Activated CD8-positive, alpha-beta T cell treated with anti-CD3 and anti-CD28 coated beads for 36 hours (primary cell): ENCODE measurements around the gene FAM187B. TPM values are rescaled to one million over a fixed set of nuclear protein-coding genes. Genes with fewer than 3 reads are reported as not detected.

Experiments
- ATAC-seq: fragments of 200-7000 bp; cut with Tn5 transposase; one replicate; pipeline ENCODE4 v1.10.0; 2021; ENCODE audit warnings: mild to moderate bottlenecking, moderate library complexity
- CTCF ChIA-PET: fragments of 350-600 bp; sonication (Branson Sonifier 250); formaldehyde crosslinking; loops from one replicate; lab custom pipeline; 2021; ENCODE audit warnings: antibody characterized with exemption; lab: Charles Lee
- POLR2A ChIA-PET: fragments of 350-600 bp; sonication (Branson Sonifier 250); formaldehyde crosslinking; loops from one replicate; lab custom pipeline; 2021; ENCODE audit warnings: antibody characterized with exemption; lab: Charles Lee
- DNase-seq: peaks from one replicate; pipeline ENCODE4 v3.0.0-alpha.2; 2020
- H3K27ac Mint-ChIP-seq: one replicate; pipeline ENCODE4 v1.8.0; 2021; ENCODE audit warnings: mild to moderate bottlenecking, mixed read lengths
- H3K27me3 Mint-ChIP-seq: one replicate; pipeline ENCODE4 v1.8.0; 2021; ENCODE audit warnings: mixed read lengths
- H3K36me3 Mint-ChIP-seq: one replicate; pipeline ENCODE4 v1.8.0; 2021; ENCODE audit warnings: low read depth, mixed read lengths
- H3K4me1 Mint-ChIP-seq: one replicate; pipeline ENCODE4 v1.8.0; 2021; ENCODE audit warnings: low read depth, mixed read lengths
- H3K4me3 Mint-ChIP-seq: one replicate; pipeline ENCODE4 v1.8.0; 2021; ENCODE audit warnings: mild to moderate bottlenecking, moderate library complexity, mixed read lengths
- H3K9me3 Mint-ChIP-seq: one replicate; pipeline ENCODE4 v1.8.0; 2021; ENCODE audit warnings: mixed read lengths
- intact Hi-C: fragments of 100-400 bp; cut with micrococcal nuclease; formaldehyde crosslinking; loops from one replicate; pipeline ENCODE4 v1.10.0; 2022
- total RNA-seq, 2 experiments: library from RNA; stranded (reverse); gene quantifications; one replicate each; pipeline ENCODE4 v1.2.3, GENCODE V29; 2021
- TF ChIP-seq, protein P1 (sequence below): fragments of 200-600 bp; IDR thresholded peaks from one replicate; pipeline ENCODE4 v1.8.0; 2022; ENCODE audit warnings: antibody characterized with exemption, mild to moderate bottlenecking

Gene FAM187B
- total RNA-seq, 2 experiments from 2014 or later: not detected

DNA sequence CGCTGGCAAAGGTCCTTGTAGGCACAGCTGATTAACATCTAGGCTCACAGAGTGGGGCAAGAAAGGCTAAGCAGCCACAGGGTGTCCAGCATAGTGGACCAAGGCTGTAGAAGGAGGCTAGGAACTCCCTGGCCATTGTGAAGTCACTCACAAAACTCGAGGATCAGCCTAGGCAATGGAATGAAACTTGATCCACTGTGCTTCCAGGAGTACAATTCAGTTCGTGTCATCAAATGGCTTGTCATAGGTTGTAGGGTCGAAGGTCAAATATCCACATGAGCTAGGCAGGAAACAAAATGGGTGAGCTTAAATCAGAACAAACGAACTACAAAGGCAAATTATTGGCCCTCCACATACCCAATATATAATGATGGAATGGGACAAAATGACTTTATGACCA lies 4.4 kb upstream of the FAM187B start:
- Mint-ChIP-seq H3K27ac (no peak overlapping the region), H3K9me3 (no peaks in the 10 kb centered on the region), H3K27me3 (no peaks in the 10 kb centered on the region), H3K4me1 (peaks cover 10% of the 10 kb centered on the region), H3K36me3 (no peaks in the 10 kb centered on the region), H3K4me3 (no peak overlapping the region)
- DNase-seq (no peak), ATAC-seq (no peak)
- TF ChIP-seq, protein P1, sequence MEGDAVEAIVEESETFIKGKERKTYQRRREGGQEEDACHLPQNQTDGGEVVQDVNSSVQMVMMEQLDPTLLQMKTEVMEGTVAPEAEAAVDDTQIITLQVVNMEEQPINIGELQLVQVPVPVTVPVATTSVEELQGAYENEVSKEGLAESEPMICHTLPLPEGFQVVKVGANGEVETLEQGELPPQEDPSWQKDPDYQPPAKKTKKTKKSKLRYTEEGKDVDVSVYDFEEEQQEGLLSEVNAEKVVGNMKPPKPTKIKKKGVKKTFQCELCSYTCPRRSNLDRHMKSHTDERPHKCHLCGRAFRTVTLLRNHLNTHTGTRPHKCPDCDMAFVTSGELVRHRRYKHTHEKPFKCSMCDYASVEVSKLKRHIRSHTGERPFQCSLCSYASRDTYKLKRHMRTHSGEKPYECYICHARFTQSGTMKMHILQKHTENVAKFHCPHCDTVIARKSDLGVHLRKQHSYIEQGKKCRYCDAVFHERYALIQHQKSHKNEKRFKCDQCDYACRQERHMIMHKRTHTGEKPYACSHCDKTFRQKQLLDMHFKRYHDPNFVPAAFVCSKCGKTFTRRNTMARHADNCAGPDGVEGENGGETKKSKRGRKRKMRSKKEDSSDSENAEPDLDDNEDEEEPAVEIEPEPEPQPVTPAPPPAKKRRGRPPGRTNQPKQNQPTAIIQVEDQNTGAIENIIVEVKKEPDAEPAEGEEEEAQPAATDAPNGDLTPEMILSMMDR: no peak
- CTCF ChIA-PET: interaction anchor here (1.3 kb wide), 1 partner anchor 189 kb away, joined by 3 read pairs; no protein-coding TSS in a partner anchor
- intact Hi-C loops: no loop called here
- POLR2A ChIA-PET: no interaction called here

DNA sequence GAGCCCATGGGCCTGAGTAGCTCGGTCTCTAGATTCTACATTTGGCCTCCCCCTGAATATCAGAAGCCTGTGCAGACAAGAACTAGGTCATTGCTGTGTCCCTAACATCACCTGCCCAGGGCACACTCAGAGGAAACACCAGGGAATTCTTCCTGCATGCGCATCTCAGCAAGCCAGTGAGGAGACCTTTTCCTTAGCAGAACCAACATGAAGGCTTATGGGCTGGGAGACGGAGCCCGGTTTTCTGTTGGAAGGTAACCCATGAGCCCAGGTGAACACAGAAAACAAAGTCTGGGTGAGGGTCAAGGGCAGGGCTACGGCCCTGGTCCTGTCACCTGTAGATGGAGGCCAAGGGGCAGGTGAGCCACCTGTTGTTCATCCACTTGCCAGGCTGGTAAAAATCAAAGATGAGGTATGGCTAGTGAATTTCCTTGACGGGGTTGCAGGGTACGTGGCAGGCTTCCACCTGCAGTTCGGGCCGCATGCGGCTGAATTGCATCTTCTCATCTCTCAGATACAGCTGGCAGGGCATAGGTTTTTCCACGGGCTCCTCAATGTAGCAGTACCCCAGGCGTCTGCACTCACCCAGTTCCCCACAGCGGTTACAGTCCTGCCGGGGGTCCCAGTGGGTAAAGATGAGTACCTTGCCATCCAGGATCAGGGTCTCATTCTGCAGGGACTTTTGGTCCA lies 3.6 kb upstream of the FAM187B start:
- Mint-ChIP-seq H3K36me3 (no peaks in the 10 kb centered on the region), H3K27ac (no peak overlapping the region), H3K27me3 (no peaks in the 10 kb centered on the region), H3K4me1 (peaks cover 10% of the 10 kb centered on the region), H3K4me3 (no peak overlapping the region), H3K9me3 (no peaks in the 10 kb centered on the region)
- ChIA-PET CTCF (no interaction called here), POLR2A (no interaction called here)
- DNase-seq: no peak
- no peak for ATAC-seq
- TF ChIP-seq, protein P1: no peak
- intact Hi-C loops: no loop called here

DNA sequence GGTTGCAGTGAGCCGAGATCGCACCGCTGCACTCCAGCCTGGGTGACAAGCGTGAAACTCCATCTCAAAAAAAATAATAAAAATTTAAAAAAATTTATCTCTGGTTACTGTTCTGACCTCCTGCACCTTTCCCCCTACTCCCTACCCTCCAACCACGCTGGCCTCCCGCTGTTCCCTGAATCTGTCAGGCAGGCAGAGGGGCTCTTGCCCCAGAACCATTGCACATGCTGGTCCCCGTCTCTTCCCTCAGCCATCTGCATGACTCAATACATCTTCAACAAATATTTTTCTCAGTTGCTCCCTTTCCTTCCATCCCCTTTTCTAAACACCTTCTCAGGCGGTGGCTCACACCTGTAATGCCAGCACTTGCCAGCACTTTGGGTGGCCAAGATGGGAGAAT lies 1.1 kb upstream of the FAM187B start:
- ChIA-PET CTCF (no interaction called here), POLR2A (interaction anchor here (0.6 kb wide), 1 partner anchor 286 kb away, joined by 3 read pairs; no protein-coding TSS in a partner anchor)
- TF ChIP-seq, protein P1: no peak
- H3K4me3 Mint-ChIP-seq: no peak overlapping the region
- no peak for DNase-seq
- no peaks in the 10 kb centered on the region for H3K36me3 Mint-ChIP-seq
- H3K4me1 Mint-ChIP-seq: peaks cover 4% of the 10 kb centered on the region
- ATAC-seq: no peak
- intact Hi-C loops: no loop called here
- no peak overlapping the region for H3K27ac Mint-ChIP-seq
- H3K9me3 Mint-ChIP-seq: no peaks in the 10 kb centered on the region
- H3K27me3 Mint-ChIP-seq: no peaks in the 10 kb centered on the region

DNA sequence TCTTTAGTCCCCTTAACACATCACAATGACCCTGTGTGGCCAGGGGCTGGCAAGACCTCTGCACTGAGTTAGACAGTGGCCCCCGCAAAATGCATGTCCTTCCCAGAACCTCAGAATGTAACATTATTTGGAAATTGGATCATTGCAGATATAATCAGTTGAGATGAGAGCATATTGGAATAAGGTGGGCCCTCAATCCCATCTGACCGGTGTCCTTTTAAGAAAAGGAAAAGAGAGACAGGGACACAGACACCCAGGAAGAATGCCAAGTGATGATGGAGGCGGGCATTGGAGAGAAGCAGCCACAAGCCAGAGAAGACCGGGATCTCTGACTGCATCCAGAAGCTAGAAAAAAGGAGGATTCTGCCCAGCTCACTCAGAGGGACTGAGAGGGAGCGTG lies 1.8 kb downstream of the FAM187B start:
- no peak for DNase-seq
- ATAC-seq: no peak
- no peak overlapping the region for H3K4me3 Mint-ChIP-seq
- no peaks in the 10 kb centered on the region for H3K36me3 Mint-ChIP-seq
- POLR2A ChIA-PET: interaction anchor here (0.8 kb wide), 1 partner anchor 9 kb away, joined by 3 read pairs; no protein-coding TSS in a partner anchor
- TF ChIP-seq, protein P1: no peak
- no peak overlapping the region for H3K27ac Mint-ChIP-seq
- H3K4me1 Mint-ChIP-seq: peaks cover 10% of the 10 kb centered on the region
- no peaks in the 10 kb centered on the region for H3K9me3 Mint-ChIP-seq
- CTCF ChIA-PET: interaction anchor here (0.9 to 1.2 kb wide), 2 partner anchors 10 to 38 kb away, joined by 3 read pairs; no protein-coding TSS in a partner anchor
- no peaks in the 10 kb centered on the region for H3K27me3 Mint-ChIP-seq
- intact Hi-C loops: no loop called here

DNA sequence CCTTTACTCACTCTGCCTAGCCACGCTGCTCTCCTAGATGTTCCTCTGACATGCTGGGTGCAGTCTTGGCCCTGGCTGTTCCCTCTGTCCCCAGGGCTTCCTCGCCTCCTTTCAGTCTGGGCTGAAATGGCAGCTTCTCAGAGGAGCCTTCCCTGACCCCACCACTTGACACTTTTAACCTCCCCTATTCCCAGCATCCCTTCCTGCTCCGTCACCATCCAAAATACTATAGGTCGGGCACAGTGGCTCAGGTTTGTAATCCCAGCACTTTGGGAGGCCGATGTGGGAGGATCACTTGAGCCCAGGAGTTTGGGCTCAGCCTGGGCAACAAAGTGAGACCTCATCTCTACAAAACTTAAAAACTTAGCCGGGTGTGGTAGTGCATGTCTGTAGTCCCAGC lies 2.6 kb downstream of the FAM187B start:
- H3K27me3 Mint-ChIP-seq: no peaks in the 10 kb centered on the region
- no peak for DNase-seq
- intact Hi-C loops: no loop called here

More for the DNA sequence above, 2.6 kb downstream of the FAM187B start:
- ChIA-PET POLR2A (interaction anchor here (0.8 to 0.9 kb wide), 2 partner anchors 9 to 12 kb away, joined by 3 read pairs; no protein-coding TSS in a partner anchor), CTCF (interaction anchor here (1.2 to 1.6 kb wide), 3 partner anchors 9 to 159 kb away, joined by 3 to 4 read pairs (median 3); no protein-coding TSS in a partner anchor)
- H3K36me3 Mint-ChIP-seq: no peaks in the 10 kb centered on the region
- TF ChIP-seq, protein P1: no peak
- no peak overlapping the region for H3K4me3 Mint-ChIP-seq
- H3K27ac Mint-ChIP-seq: no peak overlapping the region
- peaks cover 10% of the 10 kb centered on the region for H3K4me1 Mint-ChIP-seq
- no peaks in the 10 kb centered on the region for H3K9me3 Mint-ChIP-seq
- ATAC-seq: no peak
